HepG2 (cell line): ENCODE results near the gene DIS3L2. TPM values are rescaled to one million over a fixed set of nuclear protein-coding genes. Genes with fewer than 3 reads are reported as not detected.
A peak's percentile ranks its signal among the peaks of the same experiment; 100 is the strongest.

Source experiments
- ATF7-NPFF ChIP-seq: sonication (generic); formaldehyde crosslinking; IDR thresholded peaks from 2 replicates; pipeline ENCODE4 v1.8.1; 2023; ENCODE audit warnings: mild to moderate bottlenecking, low read depth, missing genetic modification reagents, moderate library complexity
- HMGXB4 ChIP-seq, 2 experiments: sonication (generic) in 1 of 2; formaldehyde crosslinking in 1 of 2; IDR thresholded peaks; 2 replicates each; pipeline versions ENCODE4 v1.4.0 to v1.6.1; 2018 to 2020; ENCODE audit warnings: missing genetic modification reagents in 2 of 2, borderline replicate concordance in 1 of 2, low read depth in 1 of 2, mild to moderate bottlenecking in 1 of 2, missing biosample characterization in 1 of 2
- HNF1A ChIP-seq, 2 experiments: sonication (generic) in 1 of 2; formaldehyde crosslinking in 1 of 2; IDR thresholded peaks; 2 replicates each; pipeline versions ENCODE4 v1.4.0 to v1.6.1; 2016 to 2020; ENCODE audit warnings: borderline replicate concordance in 1 of 2, low read depth in 1 of 2, mild to moderate bottlenecking in 1 of 2, missing genetic modification reagents in 1 of 2
- HOXA7 ChIP-seq: sonication (generic); formaldehyde crosslinking; IDR thresholded peaks from 2 replicates; pipeline ENCODE4 v1.8.1; 2022; ENCODE audit warnings: mild to moderate bottlenecking, missing genetic modification reagents, moderate library complexity
- PAWR ChIP-seq: sonication (generic); formaldehyde crosslinking; IDR thresholded peaks from 2 replicates; pipeline ENCODE4 v1.4.0; 2020; ENCODE audit warnings: missing genetic modification reagents, mild to moderate bottlenecking, borderline replicate concordance
- SUZ12 ChIP-seq: fragments of 150-350 bp; IDR thresholded peaks from 2 replicates; pipeline ENCODE4 v1.6.1; 2014; ENCODE audit warnings: low read depth, low read length
- TBX2 ChIP-seq: sonication (generic); formaldehyde crosslinking; IDR thresholded peaks from 2 replicates; pipeline ENCODE4 v1.5.0; 2020; ENCODE audit warnings: missing genetic modification reagents, mild to moderate bottlenecking, borderline replicate concordance
- ZNF224 ChIP-seq: sonication (generic); formaldehyde crosslinking; IDR thresholded peaks from 2 replicates; pipeline ENCODE4 v1.5.0; 2020; ENCODE audit warnings: mild to moderate bottlenecking, missing genetic modification reagents
- ZNF33A ChIP-seq: sonication (generic); formaldehyde crosslinking; IDR thresholded peaks from 2 replicates; pipeline ENCODE4 v1.5.1; 2020; ENCODE audit warnings: missing genetic modification reagents, mild to moderate bottlenecking, moderate library complexity, borderline replicate concordance
- ZNF441 ChIP-seq: sonication (generic); formaldehyde crosslinking; IDR thresholded peaks from 2 replicates; pipeline ENCODE4 v1.7.0; 2021; ENCODE audit warnings: missing genetic modification reagents, borderline replicate concordance
- ZNF607 ChIP-seq: sonication (generic); formaldehyde crosslinking; IDR thresholded peaks from 2 replicates; pipeline ENCODE4 v1.5.1; 2020; ENCODE audit warnings: missing genetic modification reagents, mild to moderate bottlenecking, borderline replicate concordance
- ZNF7 ChIP-seq: IDR thresholded peaks from 2 replicates; pipeline ENCODE4 v1.6.1; 2016; ENCODE audit warnings: missing biosample characterization, missing genetic modification reagents
- ZNF737 ChIP-seq: sonication (generic); formaldehyde crosslinking; IDR thresholded peaks from 2 replicates; pipeline ENCODE4 v1.5.0; 2020; ENCODE audit warnings: missing genetic modification reagents, mild to moderate bottlenecking, borderline replicate concordance
- polyA plus RNA-seq, 8 experiments: library from polyadenylated mRNA; depleted of rRNA in 3 of 8; stranded (reverse) in 7 of 8; unstranded in 1 of 8; fragments of >200 nt; fragmentation: Illumina TruSeq in 4 of 8; extraction: Trizol in 4 of 8; gene quantifications; 2 replicates each; pipeline versions ENCODE4 v1.2.1 to v1.2.3, GENCODE V29; 2011 to 2016; ENCODE audit warnings: low read depth in 4 of 8, missing spikeins in 1 of 8, mixed read lengths in 1 of 8; ENCODE audit not compliant: insufficient read depth in 1 of 8
- total RNA-seq, 5 experiments: library from RNA; depleted of rRNA; stranded (reverse); fragments of >200 nt; fragmentation: Illumina TruSeq; extraction: Trizol; gene quantifications; 2 replicates each; pipeline ENCODE4 v1.2.3, GENCODE V29; 2016; ENCODE audit warnings: low read depth in 1 of 5
- TF ChIP-seq, protein P1 (sequence below): sonication (generic); formaldehyde crosslinking; IDR thresholded peaks from 2 replicates; pipeline ENCODE4 v1.5.1; 2020; ENCODE audit warnings: mild to moderate bottlenecking, missing genetic modification reagents, borderline replicate concordance
- TF ChIP-seq, protein P2 (sequence below): IDR thresholded peaks from 2 replicates; pipeline ENCODE4 v1.6.1; 2012; ENCODE audit warnings: low read depth, low read length, improper control_type of control experiment
- TF ChIP-seq, protein P3 (sequence below): sonication (generic); formaldehyde crosslinking; IDR thresholded peaks from 2 replicates; pipeline ENCODE4 v1.4.0; 2020; ENCODE audit warnings: mild to moderate bottlenecking, missing genetic modification reagents

The DIS3L2 gene
- total and polyA plus RNA-seq, 2 of the 13 experiments (the other 11 are each of a cell fraction or from before 2014, with no cell fraction given), result 7.0 to 23.9 TPM

- TF ChIP-seq ZNF441 (CRISPR knock-in tag) (no peak; the same call in 1 of the 2 replicates), SUZ12 (0 out of 2 replicates have a peak, but pooled peaks have one; percentile 14), ZNF7 (CRISPR knock-in tag) (no peak), PAWR (CRISPR knock-in tag) (peak; percentile 63; the same call in 1 of the 2 replicates), ZNF607 (CRISPR knock-in tag) (peak; percentile 28; the same call in 1 of the 2 replicates), ZNF224 (CRISPR knock-in tag) (no peak), ZNF33A (no peak), ATF7-NPFF (CRISPR knock-in tag) (peak; percentile 53; the same call in 1 of the 2 replicates), HMGXB4 (CRISPR knock-in tag; IDR thresholded peaks at IDR 0.05; ENCODE audit: borderline replicate concordance in 1 of 2, low read depth in 1 of 2) (peak; percentile 72 to 77; a peak in 3 of 4 replicates), ZNF737 (CRISPR knock-in tag) (no peak), HNF1A (IDR thresholded peaks at IDR 0.05; ENCODE audit: low read depth) (no peak), HNF1A (CRISPR knock-in tag; IDR thresholded peaks at IDR 0.05; ENCODE audit: borderline replicate concordance) (no peak), TBX2 (CRISPR knock-in tag) (peak; percentile 29; the same call in 1 of the 2 replicates), HOXA7 (CRISPR knock-in tag) (no peak)
- TF ChIP-seq, protein P1, sequence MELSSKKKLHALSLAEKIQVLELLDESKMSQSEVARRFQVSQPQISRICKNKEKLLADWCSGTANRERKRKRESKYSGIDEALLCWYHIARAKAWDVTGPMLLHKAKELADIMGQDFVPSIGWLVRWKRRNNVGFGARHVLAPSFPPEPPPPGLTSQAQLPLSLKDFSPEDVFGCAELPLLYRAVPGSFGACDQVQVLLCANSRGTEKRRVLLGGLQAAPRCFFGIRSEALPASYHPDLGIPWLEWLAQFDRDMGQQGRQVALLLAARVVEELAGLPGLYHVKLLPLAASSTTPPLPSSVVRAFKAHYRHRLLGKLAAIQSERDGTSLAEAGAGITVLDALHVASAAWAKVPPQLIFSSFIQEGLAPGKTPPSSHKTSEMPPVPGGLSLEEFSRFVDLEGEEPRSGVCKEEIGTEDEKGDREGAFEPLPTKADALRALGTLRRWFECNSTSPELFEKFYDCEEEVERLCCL, result no peak
- TF ChIP-seq, protein P2, sequence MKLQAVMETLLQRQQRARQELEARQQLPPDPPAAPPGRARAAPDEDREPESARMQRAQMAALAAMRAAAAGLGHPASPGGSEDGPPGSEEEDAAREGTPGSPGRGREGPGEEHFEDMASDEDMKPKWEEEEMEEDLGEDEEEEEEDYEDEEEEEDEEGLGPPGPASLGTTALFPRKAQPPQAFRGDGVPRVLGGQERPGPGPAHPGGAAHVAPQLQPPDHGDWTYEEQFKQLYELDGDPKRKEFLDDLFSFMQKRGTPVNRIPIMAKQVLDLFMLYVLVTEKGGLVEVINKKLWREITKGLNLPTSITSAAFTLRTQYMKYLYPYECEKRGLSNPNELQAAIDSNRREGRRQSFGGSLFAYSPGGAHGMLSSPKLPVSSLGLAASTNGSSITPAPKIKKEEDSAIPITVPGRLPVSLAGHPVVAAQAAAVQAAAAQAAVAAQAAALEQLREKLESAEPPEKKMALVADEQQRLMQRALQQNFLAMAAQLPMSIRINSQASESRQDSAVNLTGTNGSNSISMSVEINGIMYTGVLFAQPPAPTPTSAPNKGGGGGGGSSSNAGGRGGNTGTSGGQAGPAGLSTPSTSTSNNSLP, result no peak
- TF ChIP-seq, protein P3, sequence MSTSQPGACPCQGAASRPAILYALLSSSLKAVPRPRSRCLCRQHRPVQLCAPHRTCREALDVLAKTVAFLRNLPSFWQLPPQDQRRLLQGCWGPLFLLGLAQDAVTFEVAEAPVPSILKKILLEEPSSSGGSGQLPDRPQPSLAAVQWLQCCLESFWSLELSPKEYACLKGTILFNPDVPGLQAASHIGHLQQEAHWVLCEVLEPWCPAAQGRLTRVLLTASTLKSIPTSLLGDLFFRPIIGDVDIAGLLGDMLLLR (CRISPR knock-in tag), result 0 out of 2 replicates have a peak, but pooled peaks have one; percentile 17
These were observed 36.0 kb upstream of the DIS3L2 start (continued) for GRCh38 chr2:231925303-231926179.
